Stimulated activated naive CD8-positive, alpha-beta T cell treated with anti-CD3 and anti-CD28 coated beads, Interleukin-15, amount 100 ng/mL, for 72 hours (primary cell): ENCODE results near the gene SLC12A2.

Source experiments
- ATAC-seq: fragments of 150-1000 bp; cut with Tn5 transposase; 2 replicates; pipeline ENCODE4 v1.10.0; 2021; ENCODE audit warnings: mild to moderate bottlenecking, moderate library complexity
- DNase-seq, 2 donors: peaks; one replicate each; pipeline ENCODE4 v3.0.0; 2021 to 2022
- H3K27ac Mint-ChIP-seq, 2 donors: one replicate each; pipeline ENCODE4 v1.8.0; 2022; ENCODE audit warnings: mild to moderate bottlenecking in 2 of 2, mixed read lengths in 2 of 2, moderate library complexity in 2 of 2
- H3K27me3 Mint-ChIP-seq: one replicate; pipeline ENCODE4 v1.8.0; 2022; ENCODE audit warnings: mixed read lengths
- H3K4me1 Mint-ChIP-seq: one replicate; pipeline ENCODE4 v1.8.0; 2022; ENCODE audit warnings: mild to moderate bottlenecking, mixed read lengths
- H3K4me3 Mint-ChIP-seq, 2 donors: one replicate each; pipeline ENCODE4 v1.8.0; 2022; ENCODE audit warnings: mild to moderate bottlenecking in 2 of 2, mixed read lengths in 2 of 2, moderate library complexity in 1 of 2
- H3K9me3 Mint-ChIP-seq, 2 donors: one replicate each; pipeline ENCODE4 v1.8.0; 2022; ENCODE audit warnings: mixed read lengths in 2 of 2

The SLC12A2 gene

GRCh38 chr5:128193665-128194390, 110.3 kb downstream of the SLC12A2 start:
- H3K27ac Mint-ChIP-seq, result no peak overlapping the region
- ATAC-seq (peak; percentile 40), DNase-seq (no peak)
- H3K27me3 Mint-ChIP-seq, result no peaks in the 10 kb centered on the region
- H3K4me1 Mint-ChIP-seq, result peaks cover 28% of the 10 kb centered on the region
- peaks cover 4 to 9% of the 10 kb centered on the region in 2 donors for H3K9me3 Mint-ChIP-seq
- H3K4me3 Mint-ChIP-seq, result no peak overlapping the region

GRCh38 chr5:128195316-128195715, 111.8 kb downstream of the SLC12A2 start:
- Mint-ChIP-seq H3K4me3 (no peak overlapping the region), H3K27ac (no peak overlapping the region), H3K4me1 (peaks cover 28% of the 10 kb centered on the region), H3K27me3 (peaks cover 5% of the 10 kb centered on the region), H3K9me3 (peaks cover 7 to 13% of the 10 kb centered on the region in 2 donors)
- DNase-seq, result no peak
- no peak for ATAC-seq

GRCh38 chr5:128196080-128196479, 112.5 kb downstream of the SLC12A2 start:
- peaks cover 32% of the 10 kb centered on the region for H3K4me1 Mint-ChIP-seq
- no peak for DNase-seq
- H3K27ac Mint-ChIP-seq, result no peak overlapping the region
- no peak overlapping the region for H3K4me3 Mint-ChIP-seq
- peaks cover 8% of the 10 kb centered on the region for H3K27me3 Mint-ChIP-seq
- no peak for ATAC-seq
- peaks cover 7 to 13% of the 10 kb centered on the region in 2 donors for H3K9me3 Mint-ChIP-seq

- DNase-seq, result no peak
- Mint-ChIP-seq H3K4me3 (no peak overlapping the region), H3K9me3 (peaks cover 7 to 13% of the 10 kb centered on the region in 2 donors), H3K27me3 (peaks cover 15% of the 10 kb centered on the region), H3K4me1 (peaks cover 39% of the 10 kb centered on the region), H3K27ac (peak overlapping the region in 1 of 2 donors; percentile 3)
- ATAC-seq, result no peak
These were observed 113.2 kb downstream of the SLC12A2 start for GRCh38 chr5:128196791-128197190.

- ATAC-seq, result no peak
- no peak overlapping the region for H3K4me3 Mint-ChIP-seq
These were observed 114.4 kb downstream of the SLC12A2 start for GRCh38 chr5:128197896-128198522.

GRCh38 chr5:128199104-128199503, 115.5 kb downstream of the SLC12A2 start:
- Mint-ChIP-seq H3K27me3 (peaks cover 15% of the 10 kb centered on the region), H3K9me3 (peaks cover 7 to 13% of the 10 kb centered on the region in 2 donors), H3K27ac (peak overlapping the region in 1 of 2 donors; percentile 75), H3K4me3 (no peak overlapping the region), H3K4me1 (peaks cover 35% of the 10 kb centered on the region)
- no peak for ATAC-seq
- no peak for DNase-seq

More at GRCh38 chr5:128197896-128198522, 114.4 kb downstream of the SLC12A2 start:
- no peak for DNase-seq
- peaks cover 7 to 13% of the 10 kb centered on the region in 2 donors for H3K9me3 Mint-ChIP-seq
- peaks cover 39% of the 10 kb centered on the region for H3K4me1 Mint-ChIP-seq
- H3K27me3 Mint-ChIP-seq, result peaks cover 15% of the 10 kb centered on the region
- peak overlapping the region in 1 of 2 donors; percentile 37 for H3K27ac Mint-ChIP-seq

- ATAC-seq (no peak), DNase-seq (no peak)
- H3K9me3 Mint-ChIP-seq, result peaks cover 7 to 13% of the 10 kb centered on the region in 2 donors
- no peak overlapping the region for H3K4me3 Mint-ChIP-seq
- H3K27me3 Mint-ChIP-seq, result peaks cover 15% of the 10 kb centered on the region
- H3K4me1 Mint-ChIP-seq, result peaks cover 33% of the 10 kb centered on the region
- no peak overlapping the region for H3K27ac Mint-ChIP-seq
These were observed 116.0 kb downstream of the SLC12A2 start for GRCh38 chr5:128199611-128200010.

- ATAC-seq, result peak; percentile 89
- peak overlapping the region in 1 of 2 donors; percentile 22 for H3K27ac Mint-ChIP-seq
- H3K4me1 Mint-ChIP-seq, result peaks cover 33% of the 10 kb centered on the region
- DNase-seq, result peak; percentile 80 to 81
- H3K27me3 Mint-ChIP-seq, result peaks cover 15% of the 10 kb centered on the region
- H3K4me3 Mint-ChIP-seq, result peak overlapping the region in 1 of 2 donors; percentile 49
- H3K9me3 Mint-ChIP-seq, result peaks cover 7 to 13% of the 10 kb centered on the region in 2 donors
These were observed 117.7 kb downstream of the SLC12A2 start for GRCh38 chr5:128201065-128201926.

- no peak for DNase-seq
- peaks cover 23% of the 10 kb centered on the region for H3K4me1 Mint-ChIP-seq
- H3K27me3 Mint-ChIP-seq, result peaks cover 22% of the 10 kb centered on the region
- H3K27ac Mint-ChIP-seq, result no peak overlapping the region
- ATAC-seq, result no peak
- no peak overlapping the region for H3K4me3 Mint-ChIP-seq
- peaks cover 7 to 13% of the 10 kb centered on the region in 2 donors for H3K9me3 Mint-ChIP-seq
These were observed 118.8 kb downstream of the SLC12A2 start for GRCh38 chr5:128202320-128202719.

- ATAC-seq, result no peak
- no peak for DNase-seq
- no peak overlapping the region for H3K27ac Mint-ChIP-seq
- H3K4me3 Mint-ChIP-seq, result no peak overlapping the region
- no peaks in the 10 kb centered on the region for H3K4me1 Mint-ChIP-seq
- no peaks in the 10 kb centered on the region for H3K9me3 Mint-ChIP-seq
- H3K27me3 Mint-ChIP-seq, result peaks cover 12% of the 10 kb centered on the region
These were observed 124.9 kb downstream of the SLC12A2 start for GRCh38 chr5:128208436-128208835.

- DNase-seq, result no peak
- H3K4me1 Mint-ChIP-seq, result no peaks in the 10 kb centered on the region
- H3K9me3 Mint-ChIP-seq, result no peaks in the 10 kb centered on the region
- peaks cover 8% of the 10 kb centered on the region for H3K27me3 Mint-ChIP-seq
- no peak overlapping the region for H3K27ac Mint-ChIP-seq
- H3K4me3 Mint-ChIP-seq, result no peak overlapping the region
- no peak for ATAC-seq
These were observed 128.7 kb downstream of the SLC12A2 start for GRCh38 chr5:128212191-128212806.

- peak; percentile 30 to 31 for DNase-seq
- no peak overlapping the region for H3K4me3 Mint-ChIP-seq
- ATAC-seq, result no peak
- H3K27ac Mint-ChIP-seq, result no peak overlapping the region
- H3K27me3 Mint-ChIP-seq, result peaks cover 8% of the 10 kb centered on the region
- H3K9me3 Mint-ChIP-seq, result no peaks in the 10 kb centered on the region
- H3K4me1 Mint-ChIP-seq, result no peaks in the 10 kb centered on the region
These were observed 129.8 kb downstream of the SLC12A2 start for GRCh38 chr5:128213340-128213739.

- no peaks in the 10 kb centered on the region for H3K4me1 Mint-ChIP-seq
- no peak overlapping the region for H3K4me3 Mint-ChIP-seq
- DNase-seq (no peak), ATAC-seq (no peak)
- H3K27me3 Mint-ChIP-seq, result peaks cover 8% of the 10 kb centered on the region
- no peak overlapping the region for H3K27ac Mint-ChIP-seq
- no peaks in the 10 kb centered on the region for H3K9me3 Mint-ChIP-seq
These were observed 130.3 kb downstream of the SLC12A2 start for GRCh38 chr5:128213833-128214232.

- H3K27me3 Mint-ChIP-seq, result peaks cover 8% of the 10 kb centered on the region
- no peak overlapping the region for H3K4me3 Mint-ChIP-seq
- H3K27ac Mint-ChIP-seq, result no peak overlapping the region
- no peaks in the 10 kb centered on the region for H3K9me3 Mint-ChIP-seq
- ATAC-seq, result no peak
- H3K4me1 Mint-ChIP-seq, result no peaks in the 10 kb centered on the region
- no peak for DNase-seq
These were observed 132.7 kb downstream of the SLC12A2 start for GRCh38 chr5:128216285-128216684.

GRCh38 chr5:128216860-128217531, 133.4 kb downstream of the SLC12A2 start:
- H3K27me3 Mint-ChIP-seq, result peaks cover 8% of the 10 kb centered on the region
- ATAC-seq (peak; percentile 33), DNase-seq (no peak)
- H3K9me3 Mint-ChIP-seq, result no peaks in the 10 kb centered on the region
- H3K27ac Mint-ChIP-seq, result no peak overlapping the region
- H3K4me1 Mint-ChIP-seq, result no peaks in the 10 kb centered on the region
- no peak overlapping the region for H3K4me3 Mint-ChIP-seq
